Neuronal stem cell (in vitro differentiated cells): ENCODE measurements around the gene PAGE2.

Experiments
- DNase-seq: peaks from one replicate; pipeline ENCODE4 v3.0.0-alpha.2; 2013; ENCODE audit warnings: low spot score
- H2AFZ ChIP-seq: one replicate; pipeline ENCODE4 v1.6.1; 2013; ENCODE audit warnings: mild to moderate bottlenecking, low read length, inconsistent platforms
- H2AK5ac ChIP-seq: 2 replicates; pipeline ENCODE4 v1.6.1; 2013; ENCODE audit warnings: low read depth, mild to moderate bottlenecking, inconsistent platforms, low read length, moderate library complexity, mixed read lengths
- H2BK120ac ChIP-seq: 2 replicates; pipeline ENCODE4 v1.6.1; 2013; ENCODE audit warnings: low read depth, mild to moderate bottlenecking, inconsistent platforms, low read length, moderate library complexity, mixed read lengths
- H2BK12ac ChIP-seq: one replicate; pipeline ENCODE4 v1.6.1; 2013; ENCODE audit warnings: low read length, inconsistent platforms
- H2BK15ac ChIP-seq: 2 replicates; pipeline ENCODE4 v1.6.1; 2013; ENCODE audit warnings: mild to moderate bottlenecking, low read length, inconsistent platforms, mixed read lengths
- H2BK5ac ChIP-seq: one replicate; pipeline ENCODE4 v1.6.1; 2013; ENCODE audit warnings: inconsistent platforms, mild to moderate bottlenecking, low read length, moderate library complexity
- H3K14ac ChIP-seq: one replicate; pipeline ENCODE4 v1.6.1; 2013; ENCODE audit warnings: low read length, inconsistent platforms
- H3K18ac ChIP-seq: 2 replicates; pipeline ENCODE4 v1.6.1; 2013; ENCODE audit warnings: low read length, inconsistent platforms
- H3K23ac ChIP-seq: 2 replicates; pipeline ENCODE4 v1.6.1; 2013; ENCODE audit warnings: low read depth, mild to moderate bottlenecking, mixed read lengths, low read length, inconsistent platforms; ENCODE audit not compliant: poor library complexity
- H3K27ac ChIP-seq: replicated peaks from 3 replicates; pipeline ENCODE4 v1.5.1; 2013; ENCODE audit warnings: low read length, inconsistent platforms
- H3K27me3 ChIP-seq, 3 experiments: 2 replicates each; pipeline ENCODE4 v1.6.1; 2013; ENCODE audit warnings: low read length in 3 of 3, mild to moderate bottlenecking in 2 of 3, inconsistent platforms in 1 of 3, low read depth in 1 of 3, mixed read lengths in 1 of 3, moderate library complexity in 1 of 3; ENCODE audit not compliant: control insufficient read depth in 3 of 3, insufficient read depth in 3 of 3
- H3K36me3 ChIP-seq, 2 donors: replicated peaks in 1 of 2; 2 replicates each; pipeline ENCODE4 v1.6.1; 2013; ENCODE audit warnings: low read length in 2 of 2; ENCODE audit not compliant: control insufficient read depth in 2 of 2, insufficient read depth in 2 of 2
- H3K4ac ChIP-seq: 2 replicates; pipeline ENCODE4 v1.6.1; 2013; ENCODE audit warnings: inconsistent platforms, mild to moderate bottlenecking, low read length, moderate library complexity
- H3K4me1 ChIP-seq, 2 donors: 1 replicate in 1 of 2; 2 replicates in 1 of 2; pipeline ENCODE4 v1.6.1; 2013; ENCODE audit warnings: low read length in 2 of 2, low read depth in 1 of 2; ENCODE audit not compliant: control insufficient read depth in 2 of 2, insufficient read depth in 1 of 2
- H3K4me2 ChIP-seq: one replicate; pipeline ENCODE4 v1.6.1; 2013; ENCODE audit warnings: mild to moderate bottlenecking, low read length, inconsistent platforms; ENCODE audit not compliant: insufficient read depth, poor library complexity, severe bottlenecking
- H3K4me3 ChIP-seq, 2 donors: 2 replicates each; pipeline ENCODE4 v1.5.1; 2013; ENCODE audit warnings: low read length in 2 of 2, mild to moderate bottlenecking in 2 of 2, inconsistent platforms in 1 of 2, moderate library complexity in 1 of 2
- H3K79me1 ChIP-seq: one replicate; pipeline ENCODE4 v1.6.1; 2013; ENCODE audit warnings: low read depth, mild to moderate bottlenecking, inconsistent platforms, low read length, moderate library complexity
- H3K9ac ChIP-seq: one replicate; pipeline ENCODE4 v1.6.1; 2013; ENCODE audit warnings: mild to moderate bottlenecking, low read depth, low read length, inconsistent platforms; ENCODE audit not compliant: poor library complexity
- H3K9me3 ChIP-seq, 2 donors: replicated peaks in 1 of 2; 2 replicates each; pipeline versions ENCODE3 to v1.6.1; 2013; ENCODE audit warnings: low read length in 2 of 2, mild to moderate bottlenecking in 2 of 2, inconsistent platforms in 1 of 2, low read depth in 1 of 2, mixed read lengths in 1 of 2, moderate library complexity in 1 of 2; ENCODE audit not compliant: control insufficient read depth in 2 of 2, insufficient read depth in 1 of 2
- H4K8ac ChIP-seq: one replicate; pipeline ENCODE4 v1.6.1; 2013; ENCODE audit warnings: low read depth, mild to moderate bottlenecking, inconsistent platforms, low read length, moderate library complexity
- H4K91ac ChIP-seq: one replicate; pipeline ENCODE4 v1.6.1; 2013; ENCODE audit warnings: low read length, low read depth, mild to moderate bottlenecking, inconsistent platforms; ENCODE audit not compliant: poor library complexity
- WGBS, 2 donors: extraction: QIAGEN DNeasy Blood & Tissue Kit; methylation state at CpG; one replicate each; pipeline ENCODE4 v1.1.7; 2013; ENCODE audit warnings: missing lambda C conversion rate in 2 of 2, mixed read lengths in 1 of 2; ENCODE audit not compliant: insufficient read length in 2 of 2, insufficient replicate concordance in 1 of 2; ENCODE audit errors: extremely low coverage in 2 of 2; 5-methylcytosine and 5-hydroxymethylcytosine counted together

The PAGE2 gene

GRCh38 chrX:55107262-55107661 is 18.4 kb downstream of the PAGE2 start:
- H2AFZ ChIP-seq = no peak overlapping the region
- no peak for DNase-seq
- H3K23ac ChIP-seq = no peak overlapping the region
- no peak overlapping the region for H3K18ac ChIP-seq
- H2BK120ac ChIP-seq = no peak overlapping the region
- no peaks in the 10 kb centered on the region for H3K36me3 ChIP-seq
- no peaks in the 10 kb centered on the region for H3K27me3 ChIP-seq
- no peak overlapping the region for H4K91ac ChIP-seq
- H2BK12ac ChIP-seq = no peak overlapping the region
- H3K4me2 ChIP-seq = no peak overlapping the region
- no peak overlapping the region for H2AK5ac ChIP-seq
- no peak overlapping the region for H2BK5ac ChIP-seq
- H3K4ac ChIP-seq = no peak overlapping the region
- no peak overlapping the region for H3K9ac ChIP-seq
- H3K4me1 ChIP-seq = no peaks in the 10 kb centered on the region
- no peak overlapping the region for H3K4me3 ChIP-seq
- H3K9me3 ChIP-seq = no peaks in the 10 kb centered on the region
- no peak overlapping the region for H3K27ac ChIP-seq
- no peak overlapping the region for H3K14ac ChIP-seq
- H4K8ac ChIP-seq = no peak overlapping the region
- H3K79me1 ChIP-seq = no peaks in the 10 kb centered on the region
- H2BK15ac ChIP-seq = no peak overlapping the region

- no CpG with 5 or more reads among the region's 2 CpGs for WGBS, 2 donors
- H2BK15ac ChIP-seq = no peak overlapping the region
- H3K27ac ChIP-seq = no peak overlapping the region
- no peaks in the 10 kb centered on the region for H3K9me3 ChIP-seq
- no peak overlapping the region for H2AK5ac ChIP-seq
- no peak overlapping the region for H3K4me3 ChIP-seq
- no peaks in the 10 kb centered on the region for H3K27me3 ChIP-seq
- no peak overlapping the region for H3K4me2 ChIP-seq
- no peak overlapping the region for H3K4ac ChIP-seq
- no peak overlapping the region for H2BK120ac ChIP-seq
- no peak overlapping the region for H2AFZ ChIP-seq
- no peak overlapping the region for H4K8ac ChIP-seq
- H2BK12ac ChIP-seq = no peak overlapping the region
- no peak overlapping the region for H3K18ac ChIP-seq
- H3K9ac ChIP-seq = no peak overlapping the region
- no peaks in the 10 kb centered on the region for H3K79me1 ChIP-seq
- DNase-seq = no peak
- no peaks in the 10 kb centered on the region for H3K36me3 ChIP-seq
- no peak overlapping the region for H3K23ac ChIP-seq
- H3K14ac ChIP-seq = no peak overlapping the region
- H3K4me1 ChIP-seq = no peaks in the 10 kb centered on the region
- H4K91ac ChIP-seq = no peak overlapping the region
- no peak overlapping the region for H2BK5ac ChIP-seq
Observed at GRCh38 chrX:55107911-55108310, 19.1 kb downstream of the PAGE2 start.

- H2BK12ac ChIP-seq = no peak overlapping the region
- H3K36me3 ChIP-seq = no peaks in the 10 kb centered on the region
- no peak overlapping the region for H2BK5ac ChIP-seq
- no peak overlapping the region for H4K91ac ChIP-seq
- no peak for DNase-seq
- H2BK120ac ChIP-seq = no peak overlapping the region
- no peaks in the 10 kb centered on the region for H3K9me3 ChIP-seq
- no peak overlapping the region for H3K4me2 ChIP-seq
- H3K9ac ChIP-seq = no peak overlapping the region
- H3K18ac ChIP-seq = no peak overlapping the region
- no peaks in the 10 kb centered on the region for H3K4me1 ChIP-seq
- H2AFZ ChIP-seq = no peak overlapping the region
- H2BK15ac ChIP-seq = no peak overlapping the region
- H3K4ac ChIP-seq = no peak overlapping the region
- no peaks in the 10 kb centered on the region for H3K27me3 ChIP-seq
- no peak overlapping the region for H3K23ac ChIP-seq
- no peak overlapping the region for H2AK5ac ChIP-seq
- no peak overlapping the region for H4K8ac ChIP-seq
- no peak overlapping the region for H3K4me3 ChIP-seq
- no CpG with 5 or more reads among the region's 7 CpGs for WGBS, 2 donors
- no peak overlapping the region for H3K14ac ChIP-seq
- no peaks in the 10 kb centered on the region for H3K79me1 ChIP-seq
- H3K27ac ChIP-seq = no peak overlapping the region
Observed at GRCh38 chrX:55109306-55109705, 20.5 kb downstream of the PAGE2 start.

GRCh38 chrX:55111578-55112254 is 22.9 kb downstream of the PAGE2 start:
- Histone ChIP-seq H4K91ac (no peak overlapping the region), H3K9me3 (no peaks in the 10 kb centered on the region), H2BK12ac (no peak overlapping the region), H3K4me3 (no peak overlapping the region), H4K8ac (no peak overlapping the region), H3K9ac (no peak overlapping the region), H2BK120ac (no peak overlapping the region), H2BK15ac (no peak overlapping the region), H3K4me2 (no peak overlapping the region), H3K4me1 (peaks cover 0 to under 1% of the 10 kb centered on the region in 2 donors), H3K14ac (no peak overlapping the region), H3K36me3 (no peaks in the 10 kb centered on the region), H3K27ac (no peak overlapping the region), H3K27me3 (no peaks in the 10 kb centered on the region), H3K4ac (no peak overlapping the region), H3K23ac (no peak overlapping the region), H3K79me1 (no peaks in the 10 kb centered on the region), H2AK5ac (no peak overlapping the region), H3K18ac (no peak overlapping the region), H2AFZ (no peak overlapping the region), H2BK5ac (no peak overlapping the region)
- DNase-seq = no peak
- no CpG with 5 or more reads among the region's 8 CpGs for WGBS, 2 donors
